ENCODE measurements around the gene SLC25A41.
"Not testable (repeated sequence)": the region's sequence is repeated elsewhere in the genome, so short reads cannot be mapped to it uniquely, and the experiment has no call there.

Gene SLC25A41

DNA sequence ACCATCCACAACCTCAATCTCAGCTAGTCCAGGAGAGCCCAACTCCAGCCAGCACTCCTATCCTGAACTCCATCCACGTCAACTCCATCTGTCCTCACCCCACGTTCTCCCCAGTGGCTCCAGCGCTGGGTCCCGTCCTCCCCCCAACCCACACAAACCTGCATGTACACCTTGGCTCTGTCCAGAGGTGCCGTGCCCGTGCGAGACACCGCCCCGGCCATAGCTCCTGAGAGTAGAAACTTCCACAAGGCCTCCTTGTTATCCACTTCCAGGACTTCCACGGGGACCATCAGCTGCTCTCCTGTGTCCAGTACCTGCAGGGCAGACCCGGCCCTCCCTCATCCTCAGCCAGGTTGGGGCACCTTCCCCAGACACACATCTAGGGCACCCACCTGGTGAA, 1.7 kb downstream of the SLC25A41 start:
- Histone ChIP-seq H3K9me3 (ENCODE audit: low read length) (no peaks in the 10 kb centered on the region), H3K4me1 (ENCODE audit: insufficient read depth, low read length, severe bottlenecking) (no peaks in the 10 kb centered on the region), H3K9ac (ENCODE audit: low read length) (no peak overlapping the region), H3K4me2 (ENCODE audit: low read length) (no peak overlapping the region), H3F3A (ENCODE audit: insufficient read depth, low read length) (no peaks in the 10 kb centered on the region), H3K4me3 (ENCODE audit: low read depth, low read length, poor library complexity, severe bottlenecking) (no peak overlapping the region), H4K20me1 (ENCODE audit: insufficient read depth, low read length) (no peaks in the 10 kb centered on the region), H3K79me2 (ENCODE audit: insufficient read depth, low read length) (no peaks in the 10 kb centered on the region), H3K27ac (ENCODE audit: low read depth, low read length, poor library complexity, severe bottlenecking) (no peak overlapping the region), H3K36me3 (ENCODE audit: insufficient read depth, low read length) (no peaks in the 10 kb centered on the region; the same call in 1 of the 2 replicates), H2AFZ (ENCODE audit: low read length) (no peak overlapping the region), H3K27me3 (ENCODE audit: insufficient read depth, low read length) (no peaks in the 10 kb centered on the region), H3K9me2 (ENCODE audit: low read depth, low read length) (no peaks in the 10 kb centered on the region)
- no peak for TF ChIP-seq EZH2 (IDR thresholded peaks at IDR 0.05; ENCODE audit: borderline replicate concordance, low read length)
- TF ChIP-seq, protein P1, sequence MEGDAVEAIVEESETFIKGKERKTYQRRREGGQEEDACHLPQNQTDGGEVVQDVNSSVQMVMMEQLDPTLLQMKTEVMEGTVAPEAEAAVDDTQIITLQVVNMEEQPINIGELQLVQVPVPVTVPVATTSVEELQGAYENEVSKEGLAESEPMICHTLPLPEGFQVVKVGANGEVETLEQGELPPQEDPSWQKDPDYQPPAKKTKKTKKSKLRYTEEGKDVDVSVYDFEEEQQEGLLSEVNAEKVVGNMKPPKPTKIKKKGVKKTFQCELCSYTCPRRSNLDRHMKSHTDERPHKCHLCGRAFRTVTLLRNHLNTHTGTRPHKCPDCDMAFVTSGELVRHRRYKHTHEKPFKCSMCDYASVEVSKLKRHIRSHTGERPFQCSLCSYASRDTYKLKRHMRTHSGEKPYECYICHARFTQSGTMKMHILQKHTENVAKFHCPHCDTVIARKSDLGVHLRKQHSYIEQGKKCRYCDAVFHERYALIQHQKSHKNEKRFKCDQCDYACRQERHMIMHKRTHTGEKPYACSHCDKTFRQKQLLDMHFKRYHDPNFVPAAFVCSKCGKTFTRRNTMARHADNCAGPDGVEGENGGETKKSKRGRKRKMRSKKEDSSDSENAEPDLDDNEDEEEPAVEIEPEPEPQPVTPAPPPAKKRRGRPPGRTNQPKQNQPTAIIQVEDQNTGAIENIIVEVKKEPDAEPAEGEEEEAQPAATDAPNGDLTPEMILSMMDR (IDR thresholded peaks at IDR 0.05; ENCODE audit: low read length) = no peak

DNA sequence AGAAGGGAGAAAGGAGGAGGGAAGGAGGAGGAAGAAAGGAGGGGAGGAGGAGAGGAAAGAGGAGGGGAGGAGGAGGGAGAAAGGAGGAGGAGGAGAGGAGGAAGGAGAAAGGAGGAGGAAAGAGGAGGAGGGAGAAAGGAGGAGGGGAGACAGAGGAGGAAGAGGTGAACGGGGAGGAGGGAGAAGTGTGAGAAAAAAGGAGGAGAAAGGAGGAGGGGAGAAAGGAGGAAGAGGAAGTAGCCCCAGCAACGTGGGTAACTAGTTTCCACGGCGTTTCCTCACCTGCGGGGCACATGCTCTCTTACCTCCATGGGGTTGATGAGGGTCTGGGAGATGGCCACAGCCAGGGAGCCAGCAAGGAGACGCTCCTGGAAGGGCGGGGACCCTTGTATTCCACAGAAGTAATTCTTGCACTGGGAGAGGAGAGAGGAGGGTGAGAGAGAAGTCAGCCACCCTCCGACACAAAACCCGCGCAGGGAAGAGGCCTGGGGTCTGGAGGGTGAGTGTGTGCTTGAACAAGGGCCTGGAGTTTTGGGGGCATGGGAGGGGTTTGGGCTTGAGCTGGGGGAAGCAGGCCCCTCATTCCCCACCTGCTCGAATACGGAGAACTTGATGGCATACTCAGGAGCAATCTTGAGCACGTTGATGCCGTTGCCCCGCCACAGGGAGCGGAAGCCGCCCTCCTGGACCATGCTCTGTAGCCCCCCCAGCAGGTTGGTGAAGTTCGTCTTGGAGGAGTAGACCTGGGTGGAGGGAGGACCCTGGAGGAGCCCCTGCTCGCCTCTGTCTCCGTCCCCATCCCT, 3.9 kb downstream of the SLC25A41 start:
- Histone ChIP-seq H3K27me3 (ENCODE audit: insufficient read depth, low read length) (no peaks in the 10 kb centered on the region), H3K4me2 (ENCODE audit: low read length) (no peak overlapping the region), H3K9me2 (ENCODE audit: low read depth, low read length) (no peaks in the 10 kb centered on the region), H3K9me3 (ENCODE audit: low read length) (no peaks in the 10 kb centered on the region), H3K27ac (ENCODE audit: low read depth, low read length, poor library complexity, severe bottlenecking) (no peak overlapping the region), H3K9ac (ENCODE audit: low read length) (no peak overlapping the region), H4K20me1 (ENCODE audit: insufficient read depth, low read length) (no peaks in the 10 kb centered on the region), H3K4me1 (ENCODE audit: insufficient read depth, low read length, severe bottlenecking) (peaks cover 6% of the 10 kb centered on the region), H3K4me3 (ENCODE audit: low read depth, low read length, poor library complexity, severe bottlenecking) (no peak overlapping the region), H3K79me2 (ENCODE audit: insufficient read depth, low read length) (no peaks in the 10 kb centered on the region), H2AFZ (ENCODE audit: low read length) (no peak overlapping the region), H3F3A (ENCODE audit: insufficient read depth, low read length) (no peaks in the 10 kb centered on the region), H3K36me3 (ENCODE audit: insufficient read depth, low read length) (no peaks in the 10 kb centered on the region)
- TF ChIP-seq, protein P1 (IDR thresholded peaks at IDR 0.05; ENCODE audit: low read length) = no peak
- TF ChIP-seq EZH2 (IDR thresholded peaks at IDR 0.05; ENCODE audit: borderline replicate concordance, low read length) = no peak

DNA sequence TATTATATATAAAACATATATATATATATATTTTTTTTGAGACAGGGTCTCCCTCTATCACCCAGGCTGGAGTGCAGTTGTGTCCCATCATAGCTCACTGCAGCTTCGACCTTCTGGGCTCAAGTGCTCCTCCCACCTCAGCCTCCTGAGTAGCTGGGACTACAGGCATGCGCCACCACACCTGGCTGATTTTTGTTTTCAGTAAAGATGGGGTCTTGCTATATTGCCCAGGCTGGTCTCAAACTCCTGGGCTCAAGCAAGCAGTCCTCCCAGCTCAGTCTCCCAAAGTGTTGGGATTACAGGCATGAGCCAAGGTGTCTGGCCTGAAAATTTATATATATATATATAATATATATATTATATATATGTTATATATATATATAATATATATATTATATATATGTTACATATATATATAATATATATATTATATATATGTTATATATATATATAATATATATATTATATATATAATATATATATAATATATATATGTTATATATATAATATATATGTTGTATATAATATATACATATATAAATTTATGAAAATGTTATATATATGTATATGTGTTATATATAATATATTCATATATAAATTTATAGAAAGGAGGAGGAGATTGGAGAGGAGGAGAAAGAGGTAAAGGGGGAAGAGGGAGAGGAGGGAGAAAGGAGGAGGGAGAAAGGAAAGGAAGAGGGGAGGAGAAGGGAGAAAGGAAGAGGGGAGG, 4.7 kb downstream of the SLC25A41 start:
- H4K20me1 ChIP-seq (ENCODE audit: insufficient read depth, low read length); H3K36me3 ChIP-seq (ENCODE audit: insufficient read depth, low read length); H2AFZ ChIP-seq (ENCODE audit: low read length); H3K4me1 ChIP-seq (ENCODE audit: insufficient read depth, low read length, severe bottlenecking); H3F3A ChIP-seq (ENCODE audit: insufficient read depth, low read length); H3K9me3 ChIP-seq (ENCODE audit: low read length); H3K27me3 ChIP-seq (ENCODE audit: insufficient read depth, low read length); H3K9ac ChIP-seq (ENCODE audit: low read length); H3K27ac ChIP-seq (ENCODE audit: low read depth, low read length, poor library complexity, severe bottlenecking); H3K4me3 ChIP-seq (ENCODE audit: low read depth, low read length, poor library complexity, severe bottlenecking); H3K79me2 ChIP-seq (ENCODE audit: insufficient read depth, low read length); H3K9me2 ChIP-seq (ENCODE audit: low read depth, low read length); H3K4me2 ChIP-seq (ENCODE audit: low read length): not testable (repeated sequence)
